K562 (cell line): ENCODE results near the gene GPX2. TPM values are rescaled to one million over a fixed set of nuclear protein-coding genes. Genes with fewer than 3 reads are reported as not detected.

Experiments
- ATAC-seq: fragments of 200-7000 bp; cut with Tn5 transposase; 3 replicates; pipeline ENCODE4 v1.9.1; 2020; ENCODE audit warnings: moderate library complexity
- BruUV-seq: library from RNA; stranded (reverse); fragments of 400-500 nt; replicated peaks from 2 replicates; lab custom pipeline; 2021; lab: Mats Ljungman, UMichigan
- CTCF ChIA-PET: fragments of 300-600 bp; formaldehyde crosslinking; extraction: SDS; loops from one replicate; lab custom pipeline; 2021; ENCODE audit warnings: low intra/inter-chr PET ratio; lab: Yijun Ruan, JAX
- POLR2A ChIA-PET: fragments of 300-600, 350-650 bp; sonication (Branson Sonifier 250); formaldehyde crosslinking; extraction: SDS; loops from one replicate; lab custom pipeline; 2021; ENCODE audit warnings: antibody characterized with exemption, inconsistent platforms; lab: Yijun Ruan, JAX
- DNase-seq, 4 experiments: peaks; one replicate each; pipeline versions ENCODE4 v3.0.0 to v3.0.0-alpha.2; 2011 to 2018; ENCODE audit warnings: low spot score in 3 of 4, mixed read lengths in 3 of 4; ENCODE audit errors: extremely low read depth in 1 of 4
- FAIRE-seq: peaks from 2 replicates; lab custom pipeline; 2011; peaks lifted over from hg19 to GRCh38; lab: Jason Lieb, UNC
- H2AFZ ChIP-seq: 2 replicates; pipeline ENCODE4 v1.6.0; 2011; ENCODE audit warnings: low read depth, low read length, control low read depth, inconsistent platforms
- H3K27ac ChIP-seq: fragments of 200-600 bp; 3 replicates; pipeline ENCODE4 v1.8.0; 2011; ENCODE audit warnings: low read depth, mild to moderate bottlenecking, control low read depth, inconsistent platforms, low read length, moderate library complexity, mixed read lengths; ENCODE audit errors: extremely low read depth
- H3K27me3 ChIP-seq, 2 experiments: fragments of 300-600 bp in 1 of 2; 2 replicates in 1 of 2; 3 replicates in 1 of 2; pipeline versions ENCODE4 v1.6.0 to v1.8.0; 2011; ENCODE audit warnings: inconsistent platforms in 2 of 2, low read length in 2 of 2, mild to moderate bottlenecking in 1 of 2, mixed read lengths in 1 of 2, moderate library complexity in 1 of 2; ENCODE audit not compliant: control insufficient read depth in 2 of 2, insufficient read depth in 2 of 2
- H3K36me3 ChIP-seq: fragments of 300-600 bp; 3 replicates; pipeline ENCODE4 v1.8.0; 2011; ENCODE audit warnings: mild to moderate bottlenecking, low read length, inconsistent platforms; ENCODE audit not compliant: control insufficient read depth, insufficient read depth
- H3K4me1 ChIP-seq, 2 experiments: fragments of 200-600 bp in 1 of 2; replicated peaks in 1 of 2; 2 replicates in 1 of 2; 3 replicates in 1 of 2; pipeline versions ENCODE4 v1.5.1 to v1.8.0; 2011; ENCODE audit warnings: inconsistent platforms in 2 of 2, low read length in 2 of 2, mild to moderate bottlenecking in 1 of 2, mixed read lengths in 1 of 2, moderate library complexity in 1 of 2; ENCODE audit not compliant: control insufficient read depth in 2 of 2, insufficient read depth in 2 of 2
- H3K4me2 ChIP-seq: 2 replicates; pipeline ENCODE4 v1.6.1; 2011; ENCODE audit warnings: low read length, control low read depth, inconsistent platforms, mixed read lengths; ENCODE audit not compliant: insufficient read depth
- H3K4me3 ChIP-seq: fragments of 200-600 bp; sonication (generic), shearing (Covaris generic); 2 replicates; pipeline ENCODE4 v1.5.1; 2016; ENCODE audit warnings: control low read depth, inconsistent platforms
- H3K79me2 ChIP-seq: fragments of 200-600 bp; 3 replicates; pipeline ENCODE4 v1.8.0; 2011; ENCODE audit warnings: low read length, inconsistent platforms; ENCODE audit not compliant: control insufficient read depth, insufficient read depth
- H3K9ac ChIP-seq, 2 experiments: 2 replicates each; pipeline versions ENCODE4 v1.6.0 to v1.6.1; 2011; ENCODE audit warnings: low read depth in 2 of 2, low read length in 2 of 2, control low read depth in 1 of 2, inconsistent platforms in 1 of 2, mild to moderate bottlenecking in 1 of 2, mixed read lengths in 1 of 2; ENCODE audit not compliant: insufficient read depth in 1 of 2
- H3K9me1 ChIP-seq: one replicate; pipeline ENCODE4 v1.6.0; 2011; ENCODE audit warnings: inconsistent platforms, mild to moderate bottlenecking, low read length, moderate library complexity; ENCODE audit not compliant: control insufficient read depth, insufficient read depth
- H3K9me3 ChIP-seq: replicated peaks from 2 replicates; pipeline ENCODE4 v1.5.1; 2011; ENCODE audit warnings: low read depth, low read length, inconsistent platforms; ENCODE audit not compliant: control insufficient read depth, insufficient read depth
- H4K20me1 ChIP-seq: replicated peaks from 2 replicates; pipeline ENCODE4 v1.6.1; 2011; ENCODE audit warnings: low read length, inconsistent platforms, mixed read lengths; ENCODE audit not compliant: control insufficient read depth, insufficient read depth
- COPS2 ChIP-seq: fragments of 450-650 bp; conservative IDR thresholded peaks from 2 replicates; pipeline ENCODE4 v1.6.1; 2016; ENCODE audit warnings: mild to moderate bottlenecking, moderate library complexity
- HDAC1 ChIP-seq, 2 experiments: fragments of 450-650 bp; IDR thresholded peaks; 2 replicates each; pipeline ENCODE4 v1.6.1; 2016 to 2017; ENCODE audit warnings: inconsistent platforms in 1 of 2, mild to moderate bottlenecking in 1 of 2, moderate library complexity in 1 of 2
- HIVEP1 ChIP-seq: fragments of 250-450 bp; sonication (Bioruptor Pico); IDR thresholded peaks from 2 replicates; pipeline ENCODE4 v1.4.0; 2020; ENCODE audit warnings: mild to moderate bottlenecking
- LEF1 ChIP-seq: fragments of 450-650 bp; IDR thresholded peaks from 2 replicates; pipeline ENCODE4 v1.6.1; 2016; ENCODE audit warnings: mild to moderate bottlenecking
- SNIP1 ChIP-seq: fragments of 450-650 bp; IDR thresholded peaks from 2 replicates; pipeline ENCODE4 v1.7.1; 2017; ENCODE audit warnings: low read depth, mild to moderate bottlenecking
- ZEB2 ChIP-seq: fragments of 450-650 bp; IDR thresholded peaks from 2 replicates; pipeline ENCODE4 v1.6.1; 2016
- ZNF584 ChIP-seq: fragments of 200-800 bp; sonication (Bioruptor generic); IDR thresholded peaks from 2 replicates; pipeline ENCODE4 v1.6.1; 2016; ENCODE audit warnings: low read depth, mild to moderate bottlenecking, missing genetic modification characterization, missing compliant biosample characterization
- ZNF668 ChIP-seq: fragments of 250-450 bp; sonication (Bioruptor Pico); IDR thresholded peaks from 2 replicates; pipeline ENCODE4 v1.8.0; 2022; ENCODE audit warnings: mild to moderate bottlenecking, inconsistent platforms
- ZNF766 ChIP-seq: fragments of 200-800 bp; sonication (Bioruptor generic); conservative IDR thresholded peaks from 2 replicates; pipeline ENCODE4 v1.6.1; 2016; ENCODE audit warnings: missing genetic modification characterization, missing compliant biosample characterization
- WGBS: fragments of 100-300 bp; shearing (Covaris generic); methylation state at CpG from one replicate; pipeline ENCODE4 v1.1.6; 2016; ENCODE audit warnings: low coverage, mixed read lengths; ENCODE audit not compliant: insufficient coverage; ENCODE audit errors: missing lambda C conversion rate; 5-methylcytosine and 5-hydroxymethylcytosine counted together
- in situ Hi-C: fragments of 300-500 bp; cut with MboI; formaldehyde crosslinking; loops from 4 replicates; pipeline ENCODE4 v1.15.0; 2018; ENCODE audit warnings: inconsistent platforms, mixed read lengths
- intact Hi-C: fragments of 100-400 bp; cut with micrococcal nuclease; formaldehyde crosslinking; loops from 2 replicates; pipeline ENCODE4 v1.14.2; 2022
- polyA plus RNA-seq, 8 experiments: library from polyadenylated mRNA; depleted of rRNA in 4 of 8; stranded (reverse) in 5 of 8; unstranded in 3 of 8; fragments of >200 nt; fragmentation: Nextera tagmentation in 2 of 8; fragmentation: Illumina TruSeq in 1 of 8; extraction: Ambion mirVana in 2 of 8; extraction: Trizol in 1 of 8; gene quantifications; 2 replicates each; pipeline versions ENCODE4 v1.2.1 to v1.2.3, GENCODE V29; 2011 to 2014; ENCODE audit warnings: inconsistent platforms in 1 of 8, missing spikeins in 1 of 8
- total RNA-seq, 7 experiments: library from RNA; depleted of rRNA in 6 of 7; stranded (reverse); fragments of >200 nt in 6 of 7; fragmentation: Illumina TruSeq in 2 of 7; extraction: Trizol in 2 of 7; gene quantifications; 2 replicates each; pipeline versions ENCODE4 v1.2.1 to v1.2.3, GENCODE V29; 2011 to 2021; ENCODE audit warnings: low replicate concordance in 1 of 7
- TF ChIP-seq, protein P1 (sequence below): fragments of 200-800 bp; sonication (Bioruptor generic); IDR thresholded peaks from 2 replicates; pipeline ENCODE4 v1.6.1; 2017; ENCODE audit warnings: missing genetic modification characterization, missing compliant biosample characterization
- TF ChIP-seq, protein P2 (sequence below): fragments of 200-800 bp; sonication (Bioruptor generic); IDR thresholded peaks from 2 replicates; pipeline ENCODE4 v1.6.1; 2016; ENCODE audit warnings: missing genetic modification characterization, missing compliant biosample characterization
- TF ChIP-seq, protein P3 (sequence below): fragments of 250-450 bp; sonication (Bioruptor Pico); IDR thresholded peaks from 2 replicates; pipeline ENCODE4 v1.4.0; 2020; ENCODE audit warnings: mild to moderate bottlenecking, moderate library complexity

Gene GPX2
- total and polyA plus RNA-seq, 9 of the 15 experiments (the other 6 are each of a cell fraction or from before 2014, with no cell fraction given), result 0.24 TPM; not detected in 8

DNA sequence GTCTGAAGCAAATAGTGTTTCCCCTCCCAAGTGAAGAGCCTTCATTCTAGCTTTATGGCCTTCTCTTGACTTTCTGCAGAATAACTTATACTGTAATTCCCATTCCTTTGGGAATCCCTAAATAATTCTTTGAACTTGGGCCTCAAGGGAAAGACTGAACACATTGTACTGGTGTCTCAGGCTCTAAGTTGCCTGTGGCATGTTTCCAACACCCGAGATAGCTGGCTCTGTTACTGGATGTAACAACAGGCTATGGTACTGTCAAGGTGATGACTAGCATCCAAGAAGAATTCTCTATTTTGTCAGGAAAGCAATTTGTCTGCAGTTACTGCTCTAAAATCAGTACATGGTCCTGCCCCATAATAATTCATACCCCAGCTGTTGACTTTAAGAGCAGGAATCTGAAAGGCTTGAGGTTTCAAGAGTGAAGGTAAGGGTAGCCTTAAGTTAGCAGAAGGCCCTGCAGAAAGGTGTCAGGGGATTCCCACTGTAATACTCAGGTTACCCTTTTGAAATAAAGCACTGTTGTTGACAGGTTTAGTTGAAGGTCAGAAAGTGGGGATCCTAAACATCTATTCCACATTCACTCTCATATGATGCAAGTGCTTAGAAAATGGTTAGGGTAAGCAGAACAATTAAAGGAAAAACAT is 5.2 kb downstream of the GPX2 start:
- H3K9me3 ChIP-seq, result no peaks in the 10 kb centered on the region
- WGBS, result 15% methylated on average over 1 of the region's 1 CpG
- DNase-seq (no peak), FAIRE-seq (no peak), ATAC-seq (no peak)
- POLR2A ChIA-PET, result interaction anchor here (0.7 to 2.4 kb wide), 5 partner anchors 10 to 102 kb away, joined by 3 to 6 read pairs (median 4); no protein-coding TSS in a partner anchor
- no peaks in the 10 kb centered on the region for H3K79me2 ChIP-seq
- H2AFZ ChIP-seq, result no peak overlapping the region
- no peaks in the 10 kb centered on the region for H3K9me1 ChIP-seq
- H3K27me3 ChIP-seq, result no peaks in the 10 kb centered on the region
- H3K4me1 ChIP-seq, result no peaks in the 10 kb centered on the region
- H3K36me3 ChIP-seq, result peaks cover 14% of the 10 kb centered on the region; the same call in 2 of the 3 replicates
- H3K9ac ChIP-seq, result no peak overlapping the region
- no peak overlapping the region for H3K4me3 ChIP-seq
- intact Hi-C loops, result no loop called here
- H4K20me1 ChIP-seq, result no peaks in the 10 kb centered on the region
- no peak overlapping the region for H3K4me2 ChIP-seq
- in situ Hi-C loops, result no loop called here
- no TSS peak for BruUV-seq
- CTCF ChIA-PET, result no interaction called here
- TF ChIP-seq ZNF668 (no peak), SNIP1 (no peak), HDAC1 (IDR thresholded peaks at IDR 0.05) (no peak), LEF1 (no peak), ZEB2 (no peak), ZNF584 (no peak), ZNF766 (CRISPR knock-in tag) (no peak), HIVEP1 (CRISPR knock-in tag) (no peak), COPS2 (no peak)
- TF ChIP-seq, protein P1, sequence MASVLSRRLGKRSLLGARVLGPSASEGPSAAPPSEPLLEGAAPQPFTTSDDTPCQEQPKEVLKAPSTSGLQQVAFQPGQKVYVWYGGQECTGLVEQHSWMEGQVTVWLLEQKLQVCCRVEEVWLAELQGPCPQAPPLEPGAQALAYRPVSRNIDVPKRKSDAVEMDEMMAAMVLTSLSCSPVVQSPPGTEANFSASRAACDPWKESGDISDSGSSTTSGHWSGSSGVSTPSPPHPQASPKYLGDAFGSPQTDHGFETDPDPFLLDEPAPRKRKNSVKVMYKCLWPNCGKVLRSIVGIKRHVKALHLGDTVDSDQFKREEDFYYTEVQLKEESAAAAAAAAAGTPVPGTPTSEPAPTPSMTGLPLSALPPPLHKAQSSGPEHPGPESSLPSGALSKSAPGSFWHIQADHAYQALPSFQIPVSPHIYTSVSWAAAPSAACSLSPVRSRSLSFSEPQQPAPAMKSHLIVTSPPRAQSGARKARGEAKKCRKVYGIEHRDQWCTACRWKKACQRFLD, result no peak
- TF ChIP-seq, protein P2, sequence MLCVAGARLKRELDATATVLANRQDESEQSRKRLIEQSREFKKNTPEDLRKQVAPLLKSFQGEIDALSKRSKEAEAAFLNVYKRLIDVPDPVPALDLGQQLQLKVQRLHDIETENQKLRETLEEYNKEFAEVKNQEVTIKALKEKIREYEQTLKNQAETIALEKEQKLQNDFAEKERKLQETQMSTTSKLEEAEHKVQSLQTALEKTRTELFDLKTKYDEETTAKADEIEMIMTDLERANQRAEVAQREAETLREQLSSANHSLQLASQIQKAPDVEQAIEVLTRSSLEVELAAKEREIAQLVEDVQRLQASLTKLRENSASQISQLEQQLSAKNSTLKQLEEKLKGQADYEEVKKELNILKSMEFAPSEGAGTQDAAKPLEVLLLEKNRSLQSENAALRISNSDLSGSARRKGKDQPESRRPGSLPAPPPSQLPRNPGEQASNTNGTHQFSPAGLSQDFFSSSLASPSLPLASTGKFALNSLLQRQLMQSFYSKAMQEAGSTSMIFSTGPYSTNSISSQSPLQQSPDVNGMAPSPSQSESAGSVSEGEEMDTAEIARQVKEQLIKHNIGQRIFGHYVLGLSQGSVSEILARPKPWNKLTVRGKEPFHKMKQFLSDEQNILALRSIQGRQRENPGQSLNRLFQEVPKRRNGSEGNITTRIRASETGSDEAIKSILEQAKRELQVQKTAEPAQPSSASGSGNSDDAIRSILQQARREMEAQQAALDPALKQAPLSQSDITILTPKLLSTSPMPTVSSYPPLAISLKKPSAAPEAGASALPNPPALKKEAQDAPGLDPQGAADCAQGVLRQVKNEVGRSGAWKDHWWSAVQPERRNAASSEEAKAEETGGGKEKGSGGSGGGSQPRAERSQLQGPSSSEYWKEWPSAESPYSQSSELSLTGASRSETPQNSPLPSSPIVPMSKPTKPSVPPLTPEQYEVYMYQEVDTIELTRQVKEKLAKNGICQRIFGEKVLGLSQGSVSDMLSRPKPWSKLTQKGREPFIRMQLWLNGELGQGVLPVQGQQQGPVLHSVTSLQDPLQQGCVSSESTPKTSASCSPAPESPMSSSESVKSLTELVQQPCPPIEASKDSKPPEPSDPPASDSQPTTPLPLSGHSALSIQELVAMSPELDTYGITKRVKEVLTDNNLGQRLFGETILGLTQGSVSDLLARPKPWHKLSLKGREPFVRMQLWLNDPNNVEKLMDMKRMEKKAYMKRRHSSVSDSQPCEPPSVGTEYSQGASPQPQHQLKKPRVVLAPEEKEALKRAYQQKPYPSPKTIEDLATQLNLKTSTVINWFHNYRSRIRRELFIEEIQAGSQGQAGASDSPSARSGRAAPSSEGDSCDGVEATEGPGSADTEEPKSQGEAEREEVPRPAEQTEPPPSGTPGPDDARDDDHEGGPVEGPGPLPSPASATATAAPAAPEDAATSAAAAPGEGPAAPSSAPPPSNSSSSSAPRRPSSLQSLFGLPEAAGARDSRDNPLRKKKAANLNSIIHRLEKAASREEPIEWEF (CRISPR knock-in tag), result no peak
- TF ChIP-seq, protein P3, sequence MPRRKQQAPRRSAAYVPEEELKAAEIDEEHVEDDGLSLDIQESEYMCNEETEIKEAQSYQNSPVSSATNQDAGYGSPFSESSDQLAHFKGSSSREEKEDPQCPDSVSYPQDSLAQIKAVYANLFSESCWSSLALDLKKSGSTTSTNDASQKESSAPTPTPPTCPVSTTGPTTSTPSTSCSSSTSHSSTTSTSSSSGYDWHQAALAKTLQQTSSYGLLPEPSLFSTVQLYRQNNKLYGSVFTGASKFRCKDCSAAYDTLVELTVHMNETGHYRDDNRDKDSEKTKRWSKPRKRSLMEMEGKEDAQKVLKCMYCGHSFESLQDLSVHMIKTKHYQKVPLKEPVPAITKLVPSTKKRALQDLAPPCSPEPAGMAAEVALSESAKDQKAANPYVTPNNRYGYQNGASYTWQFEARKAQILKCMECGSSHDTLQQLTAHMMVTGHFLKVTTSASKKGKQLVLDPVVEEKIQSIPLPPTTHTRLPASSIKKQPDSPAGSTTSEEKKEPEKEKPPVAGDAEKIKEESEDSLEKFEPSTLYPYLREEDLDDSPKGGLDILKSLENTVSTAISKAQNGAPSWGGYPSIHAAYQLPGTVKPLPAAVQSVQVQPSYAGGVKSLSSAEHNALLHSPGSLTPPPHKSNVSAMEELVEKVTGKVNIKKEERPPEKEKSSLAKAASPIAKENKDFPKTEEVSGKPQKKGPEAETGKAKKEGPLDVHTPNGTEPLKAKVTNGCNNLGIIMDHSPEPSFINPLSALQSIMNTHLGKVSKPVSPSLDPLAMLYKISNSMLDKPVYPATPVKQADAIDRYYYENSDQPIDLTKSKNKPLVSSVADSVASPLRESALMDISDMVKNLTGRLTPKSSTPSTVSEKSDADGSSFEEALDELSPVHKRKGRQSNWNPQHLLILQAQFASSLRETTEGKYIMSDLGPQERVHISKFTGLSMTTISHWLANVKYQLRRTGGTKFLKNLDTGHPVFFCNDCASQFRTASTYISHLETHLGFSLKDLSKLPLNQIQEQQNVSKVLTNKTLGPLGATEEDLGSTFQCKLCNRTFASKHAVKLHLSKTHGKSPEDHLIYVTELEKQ, result no peak
- no peak overlapping the region for H3K27ac ChIP-seq
